HG03439 (cell line): ENCODE results near the gene ATAD3A.
"Not testable (repeated sequence)": the region's sequence is repeated elsewhere in the genome, so short reads cannot be mapped to it uniquely, and the experiment has no call there.

Source experiments
- ATAC-seq: cut with Tn5 transposase; IDR thresholded peaks from one replicate; pipeline ENCODE4 v1.9.1; 2021; ENCODE audit warnings: mild to moderate bottlenecking, moderate library complexity; ENCODE audit not compliant: unreplicated experiment

ATAD3A gene

GRCh38 chr1:1522536-1522935 is 10.6 kb downstream of the ATAD3A start:
- not testable (repeated sequence) for ATAC-seq

DNA sequence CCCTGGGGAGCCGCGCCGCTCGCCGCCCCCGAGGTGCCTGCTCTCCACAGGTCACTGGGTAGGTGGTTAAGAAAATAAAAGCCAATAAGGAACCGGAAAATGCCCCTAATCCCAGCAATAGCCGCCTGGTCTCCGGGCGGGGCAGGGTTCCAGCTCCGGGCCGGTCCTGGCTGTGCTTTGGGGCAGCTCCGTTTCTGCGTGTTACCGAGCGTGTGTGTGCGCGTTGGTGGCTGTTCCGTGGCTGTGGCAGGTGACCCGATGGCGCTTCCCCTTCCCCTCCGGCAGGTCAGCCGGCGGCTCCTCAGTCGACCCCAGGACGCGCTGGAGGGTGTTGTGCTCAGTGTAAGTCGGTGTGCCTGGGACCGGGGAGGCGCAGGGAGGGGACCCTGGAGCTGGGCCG is 11.3 kb downstream of the ATAD3A start:
- not testable (repeated sequence) for ATAC-seq

GRCh38 chr1:1523651-1524050 is 11.7 kb downstream of the ATAD3A start:
- not testable (repeated sequence) for ATAC-seq

DNA sequence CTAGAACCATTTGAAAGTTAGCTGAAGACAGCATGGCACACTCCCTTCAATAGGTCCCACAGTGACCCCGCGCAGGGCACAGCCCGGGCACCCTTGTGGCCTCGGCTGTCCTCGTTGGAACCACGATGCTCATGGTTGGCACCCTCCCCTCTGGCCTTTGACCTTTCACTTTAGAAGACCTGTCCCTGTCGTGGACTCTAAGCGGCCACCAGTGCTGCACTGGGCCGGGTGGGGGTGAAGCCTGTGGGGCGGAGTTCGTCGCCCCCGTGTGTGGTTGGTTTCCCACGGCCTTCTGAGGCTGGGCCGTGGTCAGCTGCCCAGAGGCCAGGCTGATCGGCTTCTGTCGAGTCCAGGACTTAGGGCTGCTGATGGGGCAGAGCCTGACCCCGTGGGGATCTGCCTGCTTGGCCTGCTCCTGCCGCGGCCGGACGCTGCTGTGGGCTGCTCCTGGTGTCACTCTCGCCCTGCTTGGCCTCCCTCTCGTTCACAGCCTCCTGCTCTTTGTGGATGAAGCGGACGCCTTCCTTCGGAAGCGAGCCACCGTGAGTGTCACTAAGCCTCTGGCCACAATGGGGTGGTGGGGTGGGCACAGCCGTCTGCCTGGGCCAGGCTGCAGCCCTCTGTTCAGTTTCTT is 12.9 kb downstream of the ATAD3A start:
- not testable (repeated sequence) for ATAC-seq

- ATAC-seq = not testable (repeated sequence)
These were observed 14.5 kb downstream of the ATAD3A start for GRCh38 chr1:1526476-1526875.

GRCh38 chr1:1527092-1527816 is 15.3 kb downstream of the ATAD3A start:
- ATAC-seq = no peak

DNA sequence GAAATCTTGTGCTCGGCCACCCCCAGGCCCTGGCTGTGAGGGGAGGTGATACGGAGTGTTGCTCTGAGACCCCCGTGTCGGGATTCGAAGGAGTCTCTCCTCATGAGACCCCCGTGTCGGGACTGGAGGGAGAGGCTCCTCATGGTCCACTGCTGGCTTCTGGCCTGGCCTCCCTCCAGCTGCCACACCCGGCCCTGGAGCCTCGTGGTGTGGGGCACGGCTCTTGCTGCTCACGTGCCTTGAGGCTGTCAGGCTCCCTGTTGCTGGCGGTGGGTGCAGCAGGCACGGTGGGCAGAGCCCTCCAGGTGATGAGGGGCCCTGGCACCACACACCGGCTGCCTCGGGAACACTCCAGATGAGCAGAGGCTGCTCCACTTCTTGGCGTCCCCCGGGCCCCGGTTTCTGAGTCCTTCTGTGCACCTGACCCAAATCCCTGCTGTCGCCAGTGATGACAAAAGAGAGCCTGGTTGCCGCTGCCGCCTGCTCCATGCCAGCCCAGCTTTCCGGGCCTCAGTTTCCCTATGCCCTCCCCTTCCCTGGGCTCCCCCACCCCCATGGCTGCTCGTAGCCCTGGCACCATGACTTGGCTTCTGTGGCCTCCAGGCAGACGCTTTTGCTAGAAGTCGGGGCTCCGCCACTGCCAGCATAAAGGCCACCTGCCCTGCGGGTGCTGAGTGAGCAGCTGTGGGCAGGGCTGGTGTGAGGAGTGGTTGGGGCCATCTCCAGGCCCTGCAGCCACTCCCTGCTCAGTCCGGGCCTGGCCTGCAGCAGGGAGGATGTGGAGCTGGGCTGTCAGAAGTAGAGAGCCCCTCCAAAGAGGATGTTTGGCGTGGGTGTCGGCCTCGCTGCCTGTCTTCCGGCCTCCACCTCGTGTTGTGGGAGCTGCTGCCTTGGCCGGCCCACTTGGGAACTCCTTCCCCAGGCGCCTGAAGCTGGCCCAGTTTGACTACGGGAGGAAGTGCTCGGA is 16.6 kb downstream of the ATAD3A start:
- ATAC-seq = no peak

- no peak for ATAC-seq
These were observed 17.4 kb downstream of the ATAD3A start for GRCh38 chr1:1529321-1529720.

DNA sequence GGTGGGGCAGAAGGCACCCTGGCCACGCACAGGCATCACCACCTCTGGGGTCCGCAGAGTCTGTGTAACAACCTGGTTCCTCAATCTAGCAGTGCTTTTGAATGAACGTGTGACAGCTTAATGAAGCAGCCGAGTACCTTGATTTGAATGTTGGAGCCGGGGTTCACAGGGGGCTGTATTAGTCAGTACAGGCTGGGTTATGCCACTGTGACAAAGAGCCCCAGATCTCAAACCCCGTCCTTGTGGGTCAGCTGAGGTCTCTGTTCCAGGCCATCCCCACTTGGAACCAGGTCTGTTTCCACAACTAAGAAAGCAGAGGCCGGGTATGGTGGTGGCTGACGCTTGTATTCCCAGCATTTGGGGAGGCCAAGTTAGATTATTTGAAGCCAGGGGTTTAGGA is 18.0 kb downstream of the ATAD3A start:
- no peak for ATAC-seq

DNA sequence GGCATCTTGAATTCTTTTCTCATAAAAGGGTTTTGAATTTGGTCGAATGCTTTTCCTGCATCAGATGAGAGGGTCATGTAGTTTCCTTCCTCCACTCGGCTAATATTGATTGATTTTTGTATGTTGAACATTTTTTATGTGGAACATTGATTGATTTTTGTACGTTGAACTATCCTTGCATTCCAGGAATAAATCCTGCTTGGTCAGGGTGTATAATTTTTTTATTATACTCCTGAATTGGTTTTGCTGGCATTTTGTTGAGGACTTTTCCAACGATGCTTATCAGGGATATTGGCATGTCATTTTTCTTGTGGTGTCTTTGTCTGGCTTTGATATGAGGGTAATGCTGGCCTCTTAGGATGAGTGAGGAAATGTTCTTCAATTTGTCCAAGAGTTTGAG is 20.0 kb downstream of the ATAD3A start:
- no peak for ATAC-seq

DNA sequence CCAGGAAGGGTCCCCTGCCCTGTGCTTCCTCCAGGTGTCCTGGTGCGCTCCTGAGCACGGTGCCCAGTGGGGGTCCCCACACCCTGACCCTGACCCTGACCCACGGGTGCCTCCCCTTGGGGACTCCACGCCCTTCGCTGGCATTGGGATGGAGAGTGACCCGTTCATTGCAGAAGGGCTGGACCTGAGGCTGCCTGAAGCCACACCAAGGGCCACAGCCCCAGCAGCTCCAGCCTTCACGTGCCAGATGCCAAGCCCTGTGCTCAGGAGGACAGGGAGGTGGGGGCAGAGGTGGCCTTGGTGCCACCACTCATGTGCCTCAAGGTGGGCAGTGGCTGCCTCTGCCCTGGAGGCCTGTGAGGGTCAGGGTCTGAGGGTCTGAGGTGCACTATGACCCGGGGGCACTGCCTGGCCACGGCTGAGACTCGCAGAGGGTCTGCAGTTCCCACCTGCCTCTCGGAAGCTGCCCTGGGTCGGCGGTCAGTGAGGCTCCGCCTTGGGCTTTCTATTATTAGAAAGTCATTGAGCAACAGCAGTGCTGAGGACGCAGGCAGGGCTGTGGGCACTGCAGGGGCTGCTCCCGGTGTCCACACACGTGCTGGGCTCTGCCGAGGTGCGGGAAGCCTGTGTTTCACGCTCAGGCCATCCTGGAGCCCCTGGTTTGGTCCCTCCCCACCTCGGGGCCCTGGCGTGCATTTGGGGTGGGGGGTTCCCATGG is 21.4 kb downstream of the ATAD3A start:
- not testable (repeated sequence) for ATAC-seq

DNA sequence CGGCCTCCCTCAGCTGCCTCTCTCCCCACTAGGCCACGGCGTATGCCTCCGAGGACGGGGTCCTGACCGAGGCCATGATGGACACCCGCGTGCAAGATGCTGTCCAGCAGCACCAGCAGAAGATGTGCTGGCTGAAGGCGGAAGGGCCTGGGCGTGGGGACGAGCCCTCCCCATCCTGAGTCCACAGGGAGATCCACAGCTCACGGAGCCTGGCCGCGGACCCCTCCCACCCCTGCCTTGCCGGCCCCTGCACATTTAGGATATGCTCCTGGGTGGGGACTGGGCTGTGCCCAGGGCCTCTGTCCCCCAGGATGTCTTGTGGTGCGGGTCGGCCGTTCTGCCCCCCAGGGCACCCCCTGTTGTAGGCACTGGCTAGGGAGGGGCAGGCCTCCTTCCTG is 21.9 kb downstream of the ATAD3A start:
- not testable (repeated sequence) for ATAC-seq

DNA sequence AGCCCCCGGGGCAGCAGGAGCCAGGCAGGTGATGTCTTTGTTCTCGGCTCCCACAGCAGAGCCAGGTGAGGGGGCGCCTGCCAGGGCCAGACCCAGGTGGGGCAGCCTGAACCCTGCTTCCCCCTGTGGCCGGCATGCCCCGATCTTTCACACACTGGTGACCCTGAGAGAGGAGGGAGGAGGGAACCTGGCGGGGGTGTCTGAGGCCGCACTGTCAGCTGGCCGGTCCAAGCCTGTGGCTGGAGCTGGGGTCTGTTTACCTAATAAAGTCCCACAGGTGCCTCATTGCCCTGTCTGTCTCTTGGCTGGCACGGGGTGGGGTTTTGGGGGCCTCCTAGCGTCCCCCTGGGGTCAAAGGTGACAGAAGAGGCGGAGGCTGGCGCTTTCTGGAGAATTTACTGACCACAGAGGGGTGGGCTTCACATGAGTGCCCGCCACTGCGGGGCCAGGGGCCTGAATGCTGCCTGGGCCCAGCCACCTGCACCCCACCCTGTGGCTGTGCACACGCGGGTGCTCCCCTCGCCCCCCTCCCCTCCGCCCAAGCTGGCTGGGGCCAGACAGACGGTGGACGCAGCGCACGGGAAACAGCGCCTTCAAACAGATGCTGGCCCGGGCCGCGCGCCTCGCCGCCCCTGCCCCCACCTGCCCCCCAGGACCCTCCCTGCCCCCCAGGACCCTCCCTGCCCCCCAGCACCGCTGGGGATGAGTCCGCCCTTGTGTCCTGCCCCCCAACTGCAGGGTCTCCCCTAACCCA is 22.6 kb downstream of the ATAD3A start:
- no peak for ATAC-seq

DNA sequence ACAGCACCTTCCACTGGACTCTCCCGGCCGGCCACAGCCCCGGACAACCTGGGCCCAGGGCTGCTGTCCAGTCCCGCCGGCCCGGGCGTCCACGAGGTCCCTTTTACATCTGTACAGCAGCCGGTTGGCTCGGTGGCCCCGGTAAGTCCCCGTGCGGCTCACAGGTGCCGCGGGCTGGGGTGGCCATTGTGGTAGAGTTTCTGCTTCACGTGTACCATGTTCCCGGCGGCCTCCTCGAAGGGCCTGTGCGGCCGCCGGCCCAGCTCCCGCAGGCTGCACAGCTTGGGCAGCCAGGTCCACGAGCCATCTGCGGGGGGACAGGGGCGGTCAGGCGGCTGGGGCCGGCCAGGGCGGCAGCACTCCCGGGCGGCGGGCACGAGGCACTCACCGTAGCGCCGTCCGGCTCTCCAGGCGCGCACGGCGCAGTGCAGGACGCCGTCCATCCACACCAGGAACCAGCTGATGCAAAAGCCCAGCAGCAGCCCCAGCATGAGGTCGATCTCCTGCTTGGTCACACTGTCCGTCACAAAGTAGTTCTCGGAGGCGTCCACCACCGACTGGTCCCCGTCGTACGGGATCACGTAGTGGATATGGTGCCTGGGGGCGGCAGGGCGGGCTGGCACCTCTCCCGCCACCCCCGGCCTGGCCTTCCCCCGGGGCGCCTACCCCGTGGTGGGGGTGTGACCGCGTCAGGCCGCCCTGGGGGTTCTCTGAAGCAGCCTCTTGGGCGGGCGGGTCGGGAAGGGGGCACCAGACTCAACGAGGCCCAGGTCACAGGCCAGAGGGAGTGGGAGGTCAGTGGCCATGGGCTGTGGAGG is 23.4 kb downstream of the ATAD3A start:
- no peak for ATAC-seq

- ATAC-seq = no peak
These were observed 24.3 kb downstream of the ATAD3A start for GRCh38 chr1:1536019-1536937.

DNA sequence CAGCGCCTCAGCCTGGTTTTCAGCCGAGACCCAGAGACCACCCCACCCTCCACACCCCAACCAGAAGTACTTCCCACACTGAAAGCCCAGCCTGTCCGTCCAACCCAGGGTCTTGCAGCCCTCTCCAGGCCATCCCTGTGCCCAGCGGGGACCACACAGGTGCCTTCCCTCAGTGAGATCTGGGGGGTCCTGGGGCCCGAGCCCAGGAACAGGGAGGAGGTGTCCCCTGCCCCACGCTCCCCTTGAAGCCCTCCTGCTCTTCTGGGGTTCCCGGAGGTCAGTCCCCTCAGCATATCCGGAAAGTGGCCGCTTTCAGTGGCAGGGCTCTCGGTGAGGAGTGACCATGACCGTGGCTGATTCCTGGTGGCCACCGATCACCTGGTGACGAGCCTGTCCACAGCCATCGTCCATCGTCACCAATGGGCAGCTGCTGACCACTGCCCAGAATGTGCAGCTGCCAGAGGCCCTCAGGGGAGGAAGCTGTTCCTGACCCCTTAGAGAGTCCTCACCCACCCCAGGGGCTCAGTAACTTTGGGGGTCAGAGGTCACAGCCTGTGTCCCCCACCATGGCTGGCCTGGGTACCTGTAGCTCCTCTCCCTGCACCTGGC is 25.1 kb downstream of the ATAD3A start:
- ATAC-seq = no peak

- no peak for ATAC-seq
These were observed 25.8 kb downstream of the ATAD3A start for GRCh38 chr1:1537626-1538250.
